HepG2 (cell line): ENCODE results near the gene WLS.

ENCODE experiments used
- EZH2 ChIP-seq: conservative IDR thresholded peaks from 2 replicates; pipeline ENCODE4 v1.6.1; 2012; ENCODE audit warnings: mild to moderate bottlenecking, low read depth, low read length, moderate library complexity
- JUNB ChIP-seq: sonication (generic); formaldehyde crosslinking; IDR thresholded peaks from 2 replicates; pipeline ENCODE4 v1.8.0; 2022; ENCODE audit warnings: missing genetic modification reagents, mild to moderate bottlenecking, borderline replicate concordance
- NBN ChIP-seq: fragments of 450-650 bp; conservative IDR thresholded peaks from 2 replicates; pipeline ENCODE4 v1.6.1; 2017

GRCh38 chr1:68103884-68104554 is 128.3 kb downstream of the WLS start:
- TF ChIP-seq EZH2 (no peak), JUNB (CRISPR knock-in tag) (no peak), NBN (no peak)
